Fibroblast of lung (primary cell): ENCODE measurements around the gene CUL3.

Source experiments
- CTCF ChIP-seq, 2 donors: IDR thresholded peaks in 1 of 2; conservative IDR thresholded peaks in 1 of 2; 1 replicate in 1 of 2; 2 replicates in 1 of 2; pipeline ENCODE4 v1.5.1; 2011 to 2012; ENCODE audit warnings: low read length in 2 of 2, control low read depth in 1 of 2, inconsistent platforms in 1 of 2, low read depth in 1 of 2, mild to moderate bottlenecking in 1 of 2
- EZH2 ChIP-seq: IDR thresholded peaks from 2 replicates; pipeline ENCODE4 v1.5.1; 2012; ENCODE audit warnings: low read length, control low read depth, mild to moderate bottlenecking; ENCODE audit errors: missing control alignments

- no peak for TF ChIP-seq CTCF (conservative IDR thresholded peaks at IDR 0.05 in 1 of 2, IDR thresholded peaks at IDR 0.05 in 1 of 2; ENCODE audit: low read depth in 1 of 2, low read length in 2 of 2)
- TF ChIP-seq EZH2, result no peak
These were observed 136.9 kb downstream of the CUL3 start for GRCh38 chr2:224448236-224448635.
